Pancreas (tissue), 10 donors: Measurements from ENCODE around the gene FN1. TPM values are rescaled to one million over a fixed set of nuclear protein-coding genes. Genes with fewer than 3 reads are reported as not detected.

Experiments
- ATAC-seq, 4 donors: fragments of 200-7000 bp; cut with Tn5 transposase; one replicate each; pipeline versions ENCODE4 v1.8.0 to v1.9.1; 2020; ENCODE audit warnings: mild to moderate bottlenecking in 4 of 4, moderate library complexity in 4 of 4
- DNase-seq, 6 donors: peaks; one replicate each; pipeline ENCODE4 v3.0.0-alpha.2; 2020
- FAIRE-seq: peaks from 2 replicates; lab custom pipeline; 2012; peaks lifted over from hg19 to GRCh38; lab: Jason Lieb, UNC
- H3K27ac ChIP-seq, 4 donors: fragments of 200-600 bp; sonication (generic); 1 replicate in 3 of 4; 2 replicates in 1 of 4; pipeline versions ENCODE4 v1.5.0 to v1.8.0; 2020
- H3K27me3 ChIP-seq, 4 donors: fragments of 200-600 bp; one replicate each; pipeline ENCODE4 v1.8.0; 2021
- H3K36me3 ChIP-seq, 3 donors: fragments of 200-600 bp; sonication (generic) in 1 of 3; one replicate each; pipeline versions ENCODE4 v1.5.0 to v1.8.0; 2020 to 2021
- H3K4me1 ChIP-seq, 3 donors: fragments of 200-600 bp; one replicate each; pipeline ENCODE4 v1.8.0; 2021
- H3K4me3 ChIP-seq, 4 donors: fragments of 200-600 bp; sonication (generic) in 2 of 4; one replicate each; pipeline versions ENCODE4 v1.5.0 to v1.8.0; 2020 to 2021
- H3K9me3 ChIP-seq, 4 donors: fragments of 200-600 bp; one replicate each; pipeline ENCODE4 v1.8.0; 2021
- WGBS, 2 donors: extraction: QIAGEN DNeasy Blood & Tissue Kit; methylation state at CpG; one replicate each; pipeline ENCODE4 v1.1.7; 2013; 5-methylcytosine and 5-hydroxymethylcytosine counted together
- intact Hi-C, 3 donors: fragments of 100-400 bp; cut with DNase I; formaldehyde crosslinking; loops; one replicate each; pipeline versions ENCODE4 v1.11.1 to v1.14.2; 2022
- polyA plus RNA-seq, 2 donors: library from polyadenylated mRNA; stranded (reverse); fragments of 200-250 nt; gene quantifications; one replicate each; pipeline ENCODE4 v1.2.3, GENCODE V29; 2013
- total RNA-seq, 6 donors: library from RNA; stranded (reverse); fragmentation: NEBNext Ultra II Directional in 4 of 6; extraction: Animal tissue kit (Norgen Biotek cat#: 25700) in 4 of 6; gene quantifications; one replicate each; pipeline versions ENCODE4 v1.2.1 to v1.2.4, GENCODE V29; 2021 to 2023
- TF ChIP-seq, protein P1 (sequence below), 4 donors: fragments of 200-600 bp; sonication (generic) in 3 of 4; IDR thresholded peaks; one replicate each; pipeline versions ENCODE4 v1.5.0 to v1.8.0; 2021; ENCODE audit warnings: antibody characterized with exemption in 4 of 4
- donor health status: healthy with polysubstance abuse.
- donor health status: DM: no; HTN: no; CAD: no; lungs with moderate emphysema.
- donor health status: DM: no; HTN: no; CAD: no.
- donor health status: control.
- donor health status: control.
- donor health status: Bipolar disorder and iron deficiency.
- donor health status: DM: yes; HTN: yes; CAD: no.
- donor health status: DM: no; HTN: no; CAD: no.
- donor health status: DM: no; HTN: no; CAD: no.
- donor health status: DM: yes; HTN: yes; CAD: no.

Gene FN1
- total and polyA plus RNA-seq, 8 donors = 8.9 to 432 (median 18.6) TPM

DNA sequence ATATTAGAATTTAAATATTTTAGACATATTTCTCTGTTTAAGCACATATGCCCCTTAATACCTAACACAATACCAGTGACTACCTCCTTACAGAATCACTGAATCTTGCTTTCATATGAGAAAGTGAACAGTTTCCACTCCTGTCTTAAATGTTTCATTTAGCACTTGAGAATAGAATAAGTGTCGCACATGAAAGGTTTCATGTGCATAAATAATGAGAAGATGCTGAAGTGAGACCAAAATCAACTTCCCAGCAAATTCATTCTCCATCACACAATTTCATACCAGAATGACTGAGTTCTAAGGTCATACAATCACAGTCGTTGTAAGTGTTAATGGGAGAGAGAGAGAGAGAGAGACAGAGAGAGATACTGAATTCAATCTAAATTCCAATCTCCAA, 72.8 kb downstream of the FN1 start:
- H3K27me3 ChIP-seq = no peaks in the 10 kb centered on the region
- peaks cover 0 to 5% (median 0%) of the 10 kb centered on the region in 3 donors for H3K36me3 ChIP-seq
- ATAC-seq = no peak
- DNase-seq = no peak
- no peak overlapping the region for H3K27ac ChIP-seq
- intact Hi-C loops = no loop called here
- no peak overlapping the region for H3K4me3 ChIP-seq
- no peak for FAIRE-seq
- 80 to 97% methylated on average over 2 of the region's 2 CpGs for WGBS, 2 donors
- H3K9me3 ChIP-seq = no peaks in the 10 kb centered on the region
- TF ChIP-seq, protein P1, sequence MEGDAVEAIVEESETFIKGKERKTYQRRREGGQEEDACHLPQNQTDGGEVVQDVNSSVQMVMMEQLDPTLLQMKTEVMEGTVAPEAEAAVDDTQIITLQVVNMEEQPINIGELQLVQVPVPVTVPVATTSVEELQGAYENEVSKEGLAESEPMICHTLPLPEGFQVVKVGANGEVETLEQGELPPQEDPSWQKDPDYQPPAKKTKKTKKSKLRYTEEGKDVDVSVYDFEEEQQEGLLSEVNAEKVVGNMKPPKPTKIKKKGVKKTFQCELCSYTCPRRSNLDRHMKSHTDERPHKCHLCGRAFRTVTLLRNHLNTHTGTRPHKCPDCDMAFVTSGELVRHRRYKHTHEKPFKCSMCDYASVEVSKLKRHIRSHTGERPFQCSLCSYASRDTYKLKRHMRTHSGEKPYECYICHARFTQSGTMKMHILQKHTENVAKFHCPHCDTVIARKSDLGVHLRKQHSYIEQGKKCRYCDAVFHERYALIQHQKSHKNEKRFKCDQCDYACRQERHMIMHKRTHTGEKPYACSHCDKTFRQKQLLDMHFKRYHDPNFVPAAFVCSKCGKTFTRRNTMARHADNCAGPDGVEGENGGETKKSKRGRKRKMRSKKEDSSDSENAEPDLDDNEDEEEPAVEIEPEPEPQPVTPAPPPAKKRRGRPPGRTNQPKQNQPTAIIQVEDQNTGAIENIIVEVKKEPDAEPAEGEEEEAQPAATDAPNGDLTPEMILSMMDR (IDR thresholded peaks at IDR 0.05) = no peak
- no peaks in the 10 kb centered on the region for H3K4me1 ChIP-seq

DNA sequence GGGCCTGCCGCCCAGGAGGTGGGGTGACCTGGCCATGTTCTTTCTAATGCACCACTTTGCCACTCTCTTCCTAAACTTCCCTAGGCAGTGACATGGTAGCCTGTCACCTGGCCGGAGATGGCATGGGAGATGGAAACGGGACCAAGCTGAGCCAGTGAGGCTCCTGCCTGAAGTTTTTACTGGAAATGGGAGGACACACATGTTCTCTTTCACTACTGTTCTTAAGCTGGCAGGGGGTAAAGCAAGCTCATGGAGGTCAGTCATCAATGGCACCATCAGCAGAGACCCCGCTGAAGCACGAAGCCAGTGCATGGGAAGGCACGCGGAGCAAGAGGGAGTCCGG, 73.3 kb downstream of the FN1 start:
- Histone ChIP-seq H3K36me3 (peaks cover 0 to 5% (median 0%) of the 10 kb centered on the region in 3 donors), H3K4me3 (no peak overlapping the region), H3K27me3 (no peaks in the 10 kb centered on the region), H3K27ac (no peak overlapping the region), H3K9me3 (no peaks in the 10 kb centered on the region), H3K4me1 (no peaks in the 10 kb centered on the region)
- DNase-seq = no peak
- intact Hi-C loops = no loop called here
- FAIRE-seq = no peak
- WGBS, 2 donors = 94 to 96% methylated on average over 8 of the region's 8 CpGs
- no peak for ATAC-seq
- TF ChIP-seq, protein P1 (IDR thresholded peaks at IDR 0.05) = no peak

DNA sequence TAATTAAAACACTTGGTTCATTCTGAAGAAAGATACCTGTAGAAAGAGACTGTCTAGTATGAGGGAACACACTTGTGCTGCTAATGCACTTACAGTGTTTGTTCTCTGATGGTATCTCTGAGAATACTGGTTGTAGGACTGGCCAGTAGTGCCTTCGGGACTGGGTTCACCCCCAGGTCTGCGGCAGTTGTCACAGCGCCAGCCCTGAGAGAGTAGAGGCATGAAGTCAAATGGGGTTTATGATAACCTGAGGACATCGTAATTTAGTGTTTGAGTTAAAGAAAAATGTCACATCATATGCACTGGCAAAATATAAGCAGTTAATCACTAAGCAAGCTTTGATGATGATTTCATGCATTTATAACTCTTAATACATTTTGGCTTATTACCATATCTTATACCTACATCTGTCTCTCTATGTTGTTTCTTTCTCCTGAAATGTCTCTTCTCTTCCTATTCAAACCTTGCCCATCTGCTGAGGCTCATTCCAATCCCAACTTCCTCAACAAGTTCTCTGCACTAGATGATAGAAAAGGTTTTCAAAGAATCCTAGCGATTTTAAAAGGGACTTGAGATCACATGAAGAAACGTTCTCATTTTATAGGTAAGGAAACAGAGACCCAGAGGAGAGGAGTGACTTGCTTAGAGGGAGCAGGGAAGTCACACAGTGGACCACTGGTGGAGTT, 73.8 kb downstream of the FN1 start:
- H3K27ac ChIP-seq = no peak overlapping the region
- no peaks in the 10 kb centered on the region for H3K27me3 ChIP-seq
- DNase-seq (no peak), ATAC-seq (no peak), FAIRE-seq (no peak)
- no peak overlapping the region for H3K4me3 ChIP-seq
- H3K4me1 ChIP-seq = no peaks in the 10 kb centered on the region
- 77 to 83% methylated on average over 6 of the region's 6 CpGs for WGBS, 2 donors
- peaks cover 0 to 5% (median 0%) of the 10 kb centered on the region in 3 donors for H3K36me3 ChIP-seq
- TF ChIP-seq, protein P1 (IDR thresholded peaks at IDR 0.05) = no peak
- intact Hi-C loops = no loop called here
- no peaks in the 10 kb centered on the region for H3K9me3 ChIP-seq

DNA sequence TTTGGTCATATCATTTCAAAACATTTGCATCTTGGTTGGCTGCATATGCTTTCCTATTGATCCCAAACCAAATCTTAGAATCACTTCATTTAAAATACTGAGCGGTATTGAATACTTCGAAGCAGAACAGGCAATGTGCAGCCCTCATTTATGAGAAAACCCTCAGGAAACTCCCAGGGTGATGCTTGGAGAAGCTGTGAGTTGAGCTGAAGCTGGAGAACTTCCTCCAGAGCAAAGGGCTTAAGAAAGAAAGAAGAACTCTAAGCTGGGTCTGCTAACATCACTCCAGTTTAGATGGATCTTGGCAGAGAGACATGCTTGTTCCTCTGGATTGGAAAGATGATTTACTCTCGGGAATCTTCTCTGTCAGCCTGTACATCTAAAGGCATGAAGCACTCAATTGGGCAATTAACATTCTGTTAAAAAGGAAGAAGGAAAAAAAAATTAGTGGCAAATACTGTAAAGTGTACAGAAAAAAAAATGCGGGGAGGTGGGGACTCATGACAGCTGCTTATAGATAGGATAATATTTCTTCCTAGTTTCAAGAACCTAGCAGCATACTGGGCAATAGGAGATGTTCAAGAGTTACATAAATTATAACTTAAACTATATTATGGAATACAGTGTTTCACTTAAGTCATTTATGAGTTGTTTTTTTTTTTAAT, 74.5 kb downstream of the FN1 start:
- no peak for FAIRE-seq
- 95 to 96% methylated on average over 4 of the region's 4 CpGs for WGBS, 2 donors

More for the DNA sequence above, 74.5 kb downstream of the FN1 start:
- no peak for DNase-seq
- Histone ChIP-seq H3K27me3 (no peaks in the 10 kb centered on the region), H3K27ac (no peak overlapping the region), H3K4me3 (no peak overlapping the region), H3K36me3 (peaks cover 0 to 5% (median 0%) of the 10 kb centered on the region in 3 donors), H3K4me1 (no peaks in the 10 kb centered on the region), H3K9me3 (no peaks in the 10 kb centered on the region)
- TF ChIP-seq, protein P1 (IDR thresholded peaks at IDR 0.05) = no peak
- intact Hi-C loops = no loop called here
- ATAC-seq = no peak
